Breast epithelium (tissue), 4 donors: Measurements from ENCODE around the gene COL4A4. TPM values are rescaled to one million over a fixed set of nuclear protein-coding genes. Genes with fewer than 3 reads are reported as not detected.

Source experiments
- DNase-seq, 2 donors: peaks; one replicate each; pipeline ENCODE4 v3.0.0-alpha.2; 2019; ENCODE audit warnings: low spot score in 2 of 2
- H3K27ac ChIP-seq, 2 donors: fragments of 200-600 bp; sonication (generic) in 1 of 2; one replicate each; pipeline ENCODE4 v1.5.1; 2016 to 2019; ENCODE audit warnings: mild to moderate bottlenecking in 1 of 2
- H3K27me3 ChIP-seq, 2 donors: fragments of 200-600 bp; sonication (generic) in 1 of 2; one replicate each; pipeline versions ENCODE4 v1.5.1 to v1.6.0; 2017 to 2019; ENCODE audit warnings: control low read depth in 1 of 2, mild to moderate bottlenecking in 1 of 2
- H3K36me3 ChIP-seq: fragments of 200-600 bp; one replicate; pipeline ENCODE4 v1.5.1; 2019
- H3K4me1 ChIP-seq, 2 donors: fragments of 200-600 bp; sonication (generic); one replicate each; pipeline ENCODE4 v1.5.1; 2016 to 2019; ENCODE audit warnings: control low read depth in 1 of 2
- H3K4me3 ChIP-seq, 3 donors: fragments of 200-600 bp; sonication (generic); 1 replicate in 2 of 3; 2 replicates in 1 of 3; pipeline ENCODE4 v1.5.1; 2016 to 2019; ENCODE audit warnings: mild to moderate bottlenecking in 3 of 3, moderate library complexity in 2 of 3
- H3K9me3 ChIP-seq, 2 donors: fragments of 200-600 bp; sonication (generic) in 1 of 2; one replicate each; pipeline ENCODE4 v1.5.1; 2016 to 2019; ENCODE audit warnings: control low read depth in 1 of 2
- CTCF ChIP-seq, 3 donors: fragments of 450-650 bp; IDR thresholded peaks; one replicate each; pipeline ENCODE4 v1.5.1; 2016 to 2017; ENCODE audit warnings: antibody characterized with exemption in 3 of 3, mild to moderate bottlenecking in 3 of 3, moderate library complexity in 3 of 3
- POLR2A ChIP-seq: fragments of 450-650 bp; IDR thresholded peaks from one replicate; pipeline ENCODE4 v1.6.1; 2016; ENCODE audit warnings: antibody characterized with exemption, mild to moderate bottlenecking, moderate library complexity
- POLR2AphosphoS5 ChIP-seq, 3 donors: sonication (generic); formaldehyde crosslinking; IDR thresholded peaks; one replicate each; pipeline ENCODE4 v1.6.1; 2017; ENCODE audit warnings: antibody characterized with exemption in 3 of 3
- intact Hi-C: fragments of 100-400 bp; cut with DNase I; formaldehyde crosslinking; loops from one replicate; pipeline ENCODE4 v1.15.1; 2023; ENCODE audit warnings: low total_unique reads
- total RNA-seq, 3 donors: library from RNA; depleted of rRNA; stranded (reverse); fragments of >200 nt; gene quantifications; one replicate each; pipeline ENCODE4 v1.1.0, GENCODE V29; 2016

COL4A4 gene
- total RNA-seq, 3 donors from 2014 or later: 1.2 to 3.8 (median 1.6) TPM

- no peaks in the 10 kb centered on the region for H3K27me3 ChIP-seq
- intact Hi-C loops: no loop called here
- no peaks in the 10 kb centered on the region for H3K36me3 ChIP-seq
- no peak overlapping the region for H3K27ac ChIP-seq
- H3K4me3 ChIP-seq: no peak overlapping the region
- no peaks in the 10 kb centered on the region for H3K9me3 ChIP-seq
- no peak for DNase-seq
- TF ChIP-seq CTCF (IDR thresholded peaks at IDR 0.05) (no peak), POLR2A (no peak), POLR2AphosphoS5 (IDR thresholded peaks at IDR 0.05) (no peak)
- H3K4me1 ChIP-seq: no peaks in the 10 kb centered on the region
Observed at GRCh38 chr2:227054006-227054405, 110.0 kb downstream of the COL4A4 start.

- Histone ChIP-seq H3K27me3 (no peaks in the 10 kb centered on the region), H3K27ac (no peak overlapping the region), H3K4me1 (no peaks in the 10 kb centered on the region), H3K9me3 (no peaks in the 10 kb centered on the region), H3K36me3 (no peaks in the 10 kb centered on the region), H3K4me3 (no peak overlapping the region)
- no peak for DNase-seq
- no peak for TF ChIP-seq POLR2AphosphoS5 (IDR thresholded peaks at IDR 0.05)
- TF ChIP-seq CTCF (IDR thresholded peaks at IDR 0.05): no peak
- no peak for TF ChIP-seq POLR2A
- intact Hi-C loops: no loop called here
Observed at GRCh38 chr2:227052879-227053278, 111.1 kb downstream of the COL4A4 start.

GRCh38 chr2:227043981-227044380 is 120.0 kb downstream of the COL4A4 start:
- no peaks in the 10 kb centered on the region for H3K36me3 ChIP-seq
- H3K4me1 ChIP-seq: no peaks in the 10 kb centered on the region
- no peak overlapping the region for H3K4me3 ChIP-seq
- H3K27ac ChIP-seq: no peak overlapping the region
- no peaks in the 10 kb centered on the region for H3K27me3 ChIP-seq
- no peak for DNase-seq
- no peaks in the 10 kb centered on the region for H3K9me3 ChIP-seq
- no peak for TF ChIP-seq CTCF (IDR thresholded peaks at IDR 0.05)
- no peak for TF ChIP-seq POLR2AphosphoS5 (IDR thresholded peaks at IDR 0.05)
- no peak for TF ChIP-seq POLR2A
- intact Hi-C loops: no loop called here

- no peak overlapping the region for H3K27ac ChIP-seq
- TF ChIP-seq CTCF (IDR thresholded peaks at IDR 0.05) (no peak), POLR2AphosphoS5 (IDR thresholded peaks at IDR 0.05) (no peak), POLR2A (no peak)
- no peak for DNase-seq
- no peak overlapping the region for H3K4me3 ChIP-seq
- intact Hi-C loops: no loop called here
- no peaks in the 10 kb centered on the region for H3K9me3 ChIP-seq
- H3K27me3 ChIP-seq: no peaks in the 10 kb centered on the region
- H3K36me3 ChIP-seq: no peaks in the 10 kb centered on the region
- no peaks in the 10 kb centered on the region for H3K4me1 ChIP-seq
Observed at GRCh38 chr2:227038550-227039189, 125.3 kb downstream of the COL4A4 start.

GRCh38 chr2:227036527-227036926 is 127.5 kb downstream of the COL4A4 start:
- Histone ChIP-seq H3K4me3 (no peak overlapping the region), H3K27me3 (no peaks in the 10 kb centered on the region), H3K36me3 (no peaks in the 10 kb centered on the region), H3K4me1 (no peaks in the 10 kb centered on the region), H3K27ac (no peak overlapping the region), H3K9me3 (no peaks in the 10 kb centered on the region)
- TF ChIP-seq CTCF (IDR thresholded peaks at IDR 0.05): no peak
- TF ChIP-seq POLR2AphosphoS5 (IDR thresholded peaks at IDR 0.05): no peak
- no peak for TF ChIP-seq POLR2A
- no peak for DNase-seq
- intact Hi-C loops: no loop called here
